GM12878 (cell line): Measurements from ENCODE around the gene HYDIN. TPM values are rescaled to one million over a fixed set of nuclear protein-coding genes. Genes with fewer than 3 reads are reported as not detected.

ENCODE experiments used
- ATAC-seq: fragments of 200-7000 bp; cut with Tn5 transposase; 3 replicates; pipeline ENCODE4 v1.9.1; 2020; ENCODE audit warnings: mild to moderate bottlenecking, moderate library complexity
- BruUV-seq: library from RNA; stranded (reverse); fragments of 400-500 nt; replicated peaks from 2 replicates; lab custom pipeline; 2021; lab: Mats Ljungman, UMichigan
- CTCF ChIA-PET: fragments of 300-600 bp; sonication (Branson Sonifier 250); formaldehyde crosslinking; extraction: SDS; loops from one replicate; lab custom pipeline; 2021; ENCODE audit warnings: inconsistent platforms; lab: Yijun Ruan, JAX
- POLR2A ChIA-PET: fragments of 350-600 bp; formaldehyde crosslinking; extraction: SDS; loops from one replicate; lab custom pipeline; 2021; ENCODE audit warnings: inconsistent platforms; lab: Charles Lee
- RAD21 ChIA-PET: fragments of 300-600 bp; sonication (Branson Sonifier 250); formaldehyde crosslinking; loops from one replicate; lab custom pipeline; 2023; ENCODE audit warnings: antibody characterized with exemption; ENCODE audit not compliant: unreplicated experiment; lab: Charles Lee
- SMC1A ChIA-PET: fragments of 300-600 bp; sonication (Branson Sonifier 250); formaldehyde crosslinking; loops from one replicate; lab custom pipeline; 2023; ENCODE audit not compliant: unreplicated experiment, uncharacterized antibody; lab: Charles Lee
- DNase-seq: peaks from one replicate; pipeline ENCODE4 v3.0.0-alpha.2; 2011; ENCODE audit warnings: low read depth, low spot score
- FAIRE-seq: peaks from 3 replicates; lab custom pipeline; 2011; peaks lifted over from hg19 to GRCh38; lab: Jason Lieb, UNC
- H2AFZ ChIP-seq: 2 replicates; pipeline ENCODE4 v1.6.0; 2011; ENCODE audit warnings: low read depth, low read length, control low read depth; ENCODE audit not compliant: control insufficient read depth
- H3K27ac ChIP-seq: 2 replicates; pipeline ENCODE4 v1.5.1; 2011; ENCODE audit warnings: control low read depth; ENCODE audit not compliant: control insufficient read depth, insufficient read depth
- H3K27me3 ChIP-seq, 2 experiments: replicated peaks in 1 of 2; 2 replicates each; pipeline versions ENCODE4 v1.6.0 to v1.6.1; 2011; ENCODE audit warnings: low read length in 1 of 2; ENCODE audit not compliant: control insufficient read depth in 2 of 2, insufficient read depth in 2 of 2
- H3K36me3 ChIP-seq, 2 experiments: 2 replicates each; pipeline ENCODE4 v1.5.1; 2011; ENCODE audit warnings: low read length in 1 of 2; ENCODE audit not compliant: control insufficient read depth in 2 of 2, insufficient read depth in 2 of 2
- H3K4me1 ChIP-seq: 2 replicates; pipeline ENCODE4 v1.6.1; 2011; ENCODE audit warnings: mild to moderate bottlenecking, low read length, moderate library complexity, mixed read lengths; ENCODE audit not compliant: control insufficient read depth, insufficient read depth
- H3K4me2 ChIP-seq: 2 replicates; pipeline ENCODE4 v1.6.0; 2011; ENCODE audit warnings: control low read depth; ENCODE audit not compliant: control insufficient read depth, insufficient read depth
- H3K4me3 ChIP-seq: fragments of 200-600 bp; sonication (generic); 2 replicates; pipeline ENCODE4 v1.5.1; 2016
- H3K79me2 ChIP-seq: 2 replicates; pipeline ENCODE4 v1.6.0; 2011; ENCODE audit warnings: low read length; ENCODE audit not compliant: control insufficient read depth, insufficient read depth
- H3K9ac ChIP-seq: 2 replicates; pipeline ENCODE4 v1.8.0; 2011; ENCODE audit warnings: low read length, control low read depth, mixed read lengths; ENCODE audit not compliant: control insufficient read depth, insufficient read depth
- H3K9me3 ChIP-seq: replicated peaks from 3 replicates; pipeline ENCODE4 v1.5.1; 2011; ENCODE audit warnings: mild to moderate bottlenecking, low read length; ENCODE audit not compliant: control insufficient read depth, insufficient read depth
- H4K20me1 ChIP-seq: 2 replicates; pipeline ENCODE4 v1.6.0; 2011; ENCODE audit not compliant: control insufficient read depth, insufficient read depth
- CEBPZ ChIP-seq: fragments of 150-350 bp; IDR thresholded peaks from 2 replicates; pipeline ENCODE4 v1.6.1; 2016; ENCODE audit warnings: low read depth, low read length
- CHD1 ChIP-seq: IDR thresholded peaks from 2 replicates; pipeline ENCODE4 v1.6.1; 2012; ENCODE audit warnings: low read depth, low read length, improper control_type of control experiment
- DPF2 ChIP-seq: fragments of 450-650 bp; IDR thresholded peaks from 2 replicates; pipeline ENCODE4 v1.6.1; 2017; ENCODE audit warnings: mild to moderate bottlenecking
- MTA2 ChIP-seq: fragments of 450-650 bp; IDR thresholded peaks from 2 replicates; pipeline ENCODE4 v1.6.1; 2016; ENCODE audit warnings: low read depth, mild to moderate bottlenecking, moderate library complexity
- MTA3 ChIP-seq: IDR thresholded peaks from 2 replicates; pipeline ENCODE4 v1.6.1; 2012; ENCODE audit warnings: low read length, inconsistent platforms, borderline replicate concordance
- PAX8 ChIP-seq: fragments of 450-650 bp; IDR thresholded peaks from 2 replicates; pipeline ENCODE4 v1.6.1; 2017; ENCODE audit warnings: mild to moderate bottlenecking, moderate library complexity
- PRDM15 ChIP-seq: fragments of 450-650 bp; formaldehyde crosslinking; IDR thresholded peaks from 2 replicates; pipeline ENCODE4 v1.4.0; 2020; ENCODE audit warnings: mild to moderate bottlenecking, moderate library complexity
- RELA ChIP-seq: fragments of 450-650 bp; IDR thresholded peaks from 2 replicates; pipeline ENCODE4 v1.8.0; 2014; ENCODE audit warnings: borderline replicate concordance; ENCODE audit not compliant: partially characterized antibody
- RELB ChIP-seq: fragments of 450-650 bp; IDR thresholded peaks from 2 replicates; pipeline ENCODE4 v1.6.1; 2017; ENCODE audit warnings: low read depth, mild to moderate bottlenecking, moderate library complexity
- WGBS: methylation state at CpG from one replicate; pipeline ENCODE4 v1.1.6; 2016; ENCODE audit warnings: low lambda C conversion rate; ENCODE audit not compliant: insufficient replicate concordance, insufficient coverage; ENCODE audit errors: missing lambda C conversion rate; 5-methylcytosine and 5-hydroxymethylcytosine counted together
- in situ Hi-C: fragments of 300-500 bp; cut with MboI; formaldehyde crosslinking; loops from 9 replicates; pipeline ENCODE4 v1.14.3; 2018; ENCODE audit warnings: mixed read lengths
- intact Hi-C: fragments of 100-400 bp; cut with micrococcal nuclease; formaldehyde crosslinking; loops from one replicate; pipeline ENCODE4 v1.14.2; 2022; ENCODE audit not compliant: unreplicated experiment
- polyA plus RNA-seq, 11 experiments: library from polyadenylated mRNA; depleted of rRNA in 4 of 11; unstranded in 6 of 11; stranded (reverse) in 5 of 11; fragments of >200 nt; fragmentation: Nextera tagmentation in 4 of 11; fragmentation: Illumina TruSeq in 1 of 11; extraction: Ambion mirVana in 4 of 11; extraction: Trizol in 1 of 11; gene quantifications; 1 replicate in 1 of 11; 2 replicates in 10 of 11; pipeline versions ENCODE4 v1.2.1 to v1.2.3, GENCODE V29; 2011 to 2016; ENCODE audit warnings: inconsistent platforms in 2 of 11, missing spikeins in 2 of 11, low read depth in 1 of 11
- total RNA-seq, 4 experiments: library from RNA; depleted of rRNA in 3 of 4; stranded (reverse); fragments of >200 nt in 3 of 4; fragmentation: Illumina TruSeq in 1 of 4; extraction: Trizol in 1 of 4; gene quantifications; 2 replicates each; pipeline versions ENCODE4 v1.2.1 to v1.2.3, GENCODE V29; 2013 to 2021

The HYDIN gene
- total and polyA plus RNA-seq, 10 of the 15 experiments (the other 5 are each of a cell fraction or from before 2014, with no cell fraction given), result 0.01 to 0.30 (median 0.10) TPM; not detected in 7

GRCh38 chr16:71273384-71273783 is 42.9 kb upstream of the HYDIN start (continued):
- TF ChIP-seq RELB, result no peak
- no peak for TF ChIP-seq DPF2

GRCh38 chr16:71264299-71264698 is 33.8 kb upstream of the HYDIN start:
- no peaks in the 10 kb centered on the region for H3K4me1 ChIP-seq
- no peak overlapping the region for H2AFZ ChIP-seq
- no peaks in the 10 kb centered on the region for H3K36me3 ChIP-seq
- DNase-seq, result no peak
- no peak overlapping the region for H3K4me2 ChIP-seq
- H3K4me3 ChIP-seq, result no peak overlapping the region
- ChIA-PET POLR2A (no interaction called here), CTCF (no interaction called here), SMC1A (interaction anchor here (0.8 kb wide), 1 partner anchor 1102 kb away, joined by 3 read pairs; no protein-coding TSS in a partner anchor), RAD21 (no interaction called here)
- H3K9me3 ChIP-seq, result no peaks in the 10 kb centered on the region
- intact Hi-C loops (no loop called here), in situ Hi-C loops (no loop called here)
- no peaks in the 10 kb centered on the region for H3K79me2 ChIP-seq
- H4K20me1 ChIP-seq, result no peaks in the 10 kb centered on the region
- FAIRE-seq, result peak; percentile 18
- H3K27ac ChIP-seq, result no peak overlapping the region
- no peak overlapping the region for H3K9ac ChIP-seq
- TF ChIP-seq CHD1 (no peak), PAX8 (no peak), RELA (no peak), MTA3 (no peak), CEBPZ (no peak), PRDM15 (CRISPR knock-in tag) (no peak), MTA2 (no peak)
- WGBS, result 2% methylated on average over 3 of the region's 3 CpGs
- no peak for ATAC-seq
- no TSS peak for BruUV-seq
- H3K27me3 ChIP-seq, result no peaks in the 10 kb centered on the region
